GM23338 (cell line): ENCODE results near the gene ADAM30. TPM values are rescaled to one million over a fixed set of nuclear protein-coding genes. Genes with fewer than 3 reads are reported as not detected.

Experiments used
- ATAC-seq: fragments of 200-7000 bp; cut with Tn5 transposase; 3 replicates; pipeline ENCODE4 v1.9.1; 2020
- DNase-seq: peaks from one replicate; pipeline ENCODE4 v3.0.0-alpha.2; 2015; ENCODE audit warnings: low spot score
- H2AFZ ChIP-seq: fragments of 200-600 bp; sonication (generic); 2 replicates; pipeline ENCODE4 v1.8.0; 2016; ENCODE audit warnings: antibody characterized with exemption, mild to moderate bottlenecking, moderate library complexity
- H3F3A ChIP-seq: fragments of 200-600 bp; sonication (generic); replicated peaks from 2 replicates; pipeline ENCODE4 v1.8.0; 2017; ENCODE audit warnings: antibody characterized with exemption, mixed run types, low read depth
- H3K27ac ChIP-seq: fragments of 200-600 bp; sonication (generic); 2 replicates; pipeline ENCODE4 v1.6.1; 2016; ENCODE audit warnings: low read depth
- H3K27me3 ChIP-seq: fragments of 200-600 bp; sonication (generic); 2 replicates; pipeline ENCODE4 v1.8.0; 2016; ENCODE audit warnings: mild to moderate bottlenecking, mixed run types, moderate library complexity; ENCODE audit not compliant: insufficient read depth
- H3K36me3 ChIP-seq: fragments of 200-600 bp; sonication (generic); 2 replicates; pipeline ENCODE4 v1.8.0; 2016; ENCODE audit warnings: mild to moderate bottlenecking; ENCODE audit not compliant: insufficient read depth
- H3K4me1 ChIP-seq: fragments of 200-600 bp; sonication (generic); 2 replicates; pipeline ENCODE4 v1.8.0; 2016; ENCODE audit warnings: mild to moderate bottlenecking, moderate library complexity; ENCODE audit not compliant: insufficient read depth
- H3K4me2 ChIP-seq: fragments of 200-600 bp; sonication (generic); 2 replicates; pipeline ENCODE4 v1.7.1; 2017; ENCODE audit warnings: mixed run types
- H3K4me3 ChIP-seq: fragments of 200-600 bp; sonication (generic); 2 replicates; pipeline ENCODE4 v1.6.1; 2016; ENCODE audit warnings: mixed run types
- H3K79me2 ChIP-seq: fragments of 200-600 bp; sonication (generic); replicated peaks from 2 replicates; pipeline ENCODE4 v1.8.0; 2017; ENCODE audit warnings: mild to moderate bottlenecking; ENCODE audit not compliant: insufficient read depth
- H3K9me2 ChIP-seq: fragments of 200-600 bp; sonication (generic); 2 replicates; pipeline ENCODE4 v1.8.0; 2017; ENCODE audit not compliant: insufficient read depth
- H4K20me1 ChIP-seq: fragments of 200-600 bp; sonication (generic); replicated peaks from 2 replicates; pipeline ENCODE4 v1.8.0; 2017; ENCODE audit warnings: mild to moderate bottlenecking; ENCODE audit not compliant: insufficient read depth
- H3K27ac Mint-ChIP-seq: 2 replicates; pipeline ENCODE4 v1.8.0; 2020; ENCODE audit warnings: inconsistent platforms, mild to moderate bottlenecking, moderate library complexity, mixed read lengths
- H3K27me3 Mint-ChIP-seq: 3 replicates; pipeline ENCODE4 v1.8.0; 2022; ENCODE audit warnings: low read depth, mild to moderate bottlenecking, moderate library complexity, mixed read lengths, inconsistent platforms; ENCODE audit not compliant: insufficient read depth, poor library complexity
- H3K36me3 Mint-ChIP-seq: 3 replicates; pipeline ENCODE4 v1.8.0; 2021; ENCODE audit warnings: low read depth, mild to moderate bottlenecking, inconsistent platforms, moderate library complexity, mixed read lengths
- H3K4me1 Mint-ChIP-seq: 3 replicates; pipeline ENCODE4 v1.8.0; 2020; ENCODE audit warnings: mild to moderate bottlenecking, inconsistent platforms, mixed read lengths
- H3K4me3 Mint-ChIP-seq: 3 replicates; pipeline ENCODE4 v1.8.0; 2021; ENCODE audit warnings: moderate library complexity, mild to moderate bottlenecking, inconsistent platforms, mixed read lengths
- H3K9me3 Mint-ChIP-seq: 3 replicates; pipeline ENCODE4 v1.8.0; 2020; ENCODE audit warnings: moderate library complexity, mild to moderate bottlenecking, inconsistent platforms, mixed read lengths
- EZH2 ChIP-seq: fragments of 200-600 bp; sonication (generic); IDR thresholded peaks from one replicate; pipeline ENCODE4 v1.8.0; 2017; ENCODE audit warnings: antibody characterized with exemption, mild to moderate bottlenecking, low read depth; ENCODE audit not compliant: unreplicated experiment
- EZH2phosphoT487 ChIP-seq: fragments of 200-600 bp; sonication (generic); IDR thresholded peaks from one replicate; pipeline ENCODE4 v1.8.1; 2018; ENCODE audit warnings: antibody characterized with exemption; ENCODE audit not compliant: unreplicated experiment
- JUNB ChIP-seq: IDR thresholded peaks from one replicate; pipeline ENCODE4 v1.6.1; 2016; ENCODE audit warnings: antibody characterized with exemption; ENCODE audit not compliant: unreplicated experiment
- NANOG ChIP-seq: IDR thresholded peaks from 2 replicates; pipeline ENCODE4 v1.6.1; 2016; ENCODE audit warnings: antibody characterized with exemption, borderline replicate concordance
- POLR2AphosphoS5 ChIP-seq: IDR thresholded peaks from 2 replicates; pipeline ENCODE4 v1.6.1; 2016; ENCODE audit warnings: antibody characterized with exemption, low read depth
- STAT1 ChIP-seq: IDR thresholded peaks from one replicate; pipeline ENCODE4 v1.6.1; 2016; ENCODE audit warnings: antibody characterized with exemption; ENCODE audit not compliant: unreplicated experiment
- ZNF114 ChIP-seq: fragments of 250-450 bp; sonication (Bioruptor Pico); IDR thresholded peaks from 2 replicates; pipeline ENCODE4 v1.5.0; 2020; ENCODE audit warnings: mild to moderate bottlenecking, moderate library complexity
- polyA plus RNA-seq: library from polyadenylated mRNA; unstranded; fragments of >200 nt; fragmentation: Nextera tagmentation; extraction: Ambion mirVana; gene quantifications from 2 replicates; pipeline ENCODE4 v1.2.1, GENCODE V29; 2016
- total RNA-seq: library from RNA; depleted of rRNA; stranded (reverse); fragments of >200 nt; shearing (Covaris generic); gene quantifications from 2 replicates; pipeline ENCODE4 v1.2.3, GENCODE V29; 2014
- TF ChIP-seq, protein P1 (sequence below): fragments of 250-450 bp; sonication (Bioruptor Pico); IDR thresholded peaks from 2 replicates; pipeline ENCODE4 v1.5.0; 2020; ENCODE audit warnings: mild to moderate bottlenecking, moderate library complexity
- TF ChIP-seq, protein P2 (sequence below): IDR thresholded peaks from one replicate; pipeline ENCODE4 v1.6.1; 2018; ENCODE audit warnings: antibody characterized with exemption; ENCODE audit not compliant: unreplicated experiment

ADAM30 gene
- total and polyA plus RNA-seq, 2 experiments from 2014 or later, result not detected

DNA sequence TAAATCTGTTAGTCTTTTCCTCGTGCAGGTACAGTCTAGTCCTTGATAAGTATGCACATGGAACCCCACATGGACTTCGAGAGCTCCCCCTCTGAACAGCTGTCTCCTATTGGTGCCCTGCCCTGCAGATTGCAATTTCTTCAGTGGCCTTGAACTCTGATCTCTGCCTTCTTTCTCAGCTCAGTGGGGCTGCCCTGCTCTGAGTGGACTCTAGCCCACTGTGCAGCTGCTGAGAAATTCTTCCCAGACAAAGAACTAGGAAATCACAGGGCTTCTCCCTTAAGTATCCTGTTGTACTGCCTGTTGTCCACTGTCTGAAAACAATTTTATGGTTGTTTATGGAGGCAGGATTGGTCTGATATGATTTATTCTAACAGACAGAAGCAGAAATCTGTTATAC, 38.2 kb downstream of the ADAM30 start (continued):
- TF ChIP-seq, protein P1, sequence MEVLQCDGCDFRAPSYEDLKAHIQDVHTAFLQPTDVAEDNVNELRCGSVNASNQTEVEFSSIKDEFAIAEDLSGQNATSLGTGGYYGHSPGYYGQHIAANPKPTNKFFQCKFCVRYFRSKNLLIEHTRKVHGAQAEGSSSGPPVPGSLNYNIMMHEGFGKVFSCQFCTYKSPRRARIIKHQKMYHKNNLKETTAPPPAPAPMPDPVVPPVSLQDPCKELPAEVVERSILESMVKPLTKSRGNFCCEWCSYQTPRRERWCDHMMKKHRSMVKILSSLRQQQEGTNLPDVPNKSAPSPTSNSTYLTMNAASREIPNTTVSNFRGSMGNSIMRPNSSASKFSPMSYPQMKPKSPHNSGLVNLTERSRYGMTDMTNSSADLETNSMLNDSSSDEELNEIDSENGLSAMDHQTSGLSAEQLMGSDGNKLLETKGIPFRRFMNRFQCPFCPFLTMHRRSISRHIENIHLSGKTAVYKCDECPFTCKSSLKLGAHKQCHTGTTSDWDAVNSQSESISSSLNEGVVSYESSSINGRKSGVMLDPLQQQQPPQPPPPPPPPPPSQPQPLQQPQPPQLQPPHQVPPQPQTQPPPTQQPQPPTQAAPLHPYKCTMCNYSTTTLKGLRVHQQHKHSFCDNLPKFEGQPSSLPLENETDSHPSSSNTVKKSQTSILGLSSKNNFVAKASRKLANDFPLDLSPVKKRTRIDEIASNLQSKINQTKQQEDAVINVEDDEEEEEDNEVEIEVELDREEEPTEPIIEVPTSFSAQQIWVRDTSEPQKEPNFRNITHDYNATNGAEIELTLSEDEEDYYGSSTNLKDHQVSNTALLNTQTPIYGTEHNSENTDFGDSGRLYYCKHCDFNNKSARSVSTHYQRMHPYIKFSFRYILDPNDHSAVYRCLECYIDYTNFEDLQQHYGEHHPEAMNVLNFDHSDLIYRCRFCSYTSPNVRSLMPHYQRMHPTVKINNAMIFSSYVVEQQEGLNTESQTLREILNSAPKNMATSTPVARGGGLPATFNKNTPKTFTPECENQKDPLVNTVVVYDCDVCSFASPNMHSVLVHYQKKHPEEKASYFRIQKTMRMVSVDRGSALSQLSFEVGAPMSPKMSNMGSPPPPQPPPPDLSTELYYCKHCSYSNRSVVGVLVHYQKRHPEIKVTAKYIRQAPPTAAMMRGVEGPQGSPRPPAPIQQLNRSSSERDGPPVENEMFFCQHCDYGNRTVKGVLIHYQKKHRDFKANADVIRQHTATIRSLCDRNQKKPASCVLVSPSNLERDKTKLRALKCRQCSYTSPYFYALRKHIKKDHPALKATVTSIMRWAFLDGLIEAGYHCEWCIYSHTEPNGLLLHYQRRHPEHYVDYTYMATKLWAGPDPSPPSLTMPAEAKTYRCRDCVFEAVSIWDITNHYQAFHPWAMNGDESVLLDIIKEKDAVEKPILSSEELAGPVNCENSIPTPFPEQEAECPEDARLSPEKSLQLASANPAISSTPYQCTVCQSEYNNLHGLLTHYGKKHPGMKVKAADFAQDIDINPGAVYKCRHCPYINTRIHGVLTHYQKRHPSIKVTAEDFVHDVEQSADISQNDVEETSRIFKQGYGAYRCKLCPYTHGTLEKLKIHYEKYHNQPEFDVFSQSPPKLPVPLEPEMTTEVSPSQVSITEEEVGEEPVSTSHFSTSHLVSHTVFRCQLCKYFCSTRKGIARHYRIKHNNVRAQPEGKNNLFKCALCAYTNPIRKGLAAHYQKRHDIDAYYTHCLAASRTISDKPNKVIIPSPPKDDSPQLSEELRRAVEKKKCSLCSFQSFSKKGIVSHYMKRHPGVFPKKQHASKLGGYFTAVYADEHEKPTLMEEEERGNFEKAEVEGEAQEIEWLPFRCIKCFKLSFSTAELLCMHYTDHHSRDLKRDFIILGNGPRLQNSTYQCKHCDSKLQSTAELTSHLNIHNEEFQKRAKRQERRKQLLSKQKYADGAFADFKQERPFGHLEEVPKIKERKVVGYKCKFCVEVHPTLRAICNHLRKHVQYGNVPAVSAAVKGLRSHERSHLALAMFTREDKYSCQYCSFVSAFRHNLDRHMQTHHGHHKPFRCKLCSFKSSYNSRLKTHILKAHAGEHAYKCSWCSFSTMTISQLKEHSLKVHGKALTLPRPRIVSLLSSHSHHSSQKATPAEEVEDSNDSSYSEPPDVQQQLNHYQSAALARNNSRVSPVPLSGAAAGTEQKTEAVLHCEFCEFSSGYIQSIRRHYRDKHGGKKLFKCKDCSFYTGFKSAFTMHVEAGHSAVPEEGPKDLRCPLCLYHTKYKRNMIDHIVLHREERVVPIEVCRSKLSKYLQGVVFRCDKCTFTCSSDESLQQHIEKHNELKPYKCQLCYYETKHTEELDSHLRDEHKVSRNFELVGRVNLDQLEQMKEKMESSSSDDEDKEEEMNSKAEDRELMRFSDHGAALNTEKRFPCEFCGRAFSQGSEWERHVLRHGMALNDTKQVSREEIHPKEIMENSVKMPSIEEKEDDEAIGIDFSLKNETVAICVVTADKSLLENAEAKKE, result no peak
- TF ChIP-seq EZH2phosphoT487 (no peak), STAT1 (no peak)

DNA sequence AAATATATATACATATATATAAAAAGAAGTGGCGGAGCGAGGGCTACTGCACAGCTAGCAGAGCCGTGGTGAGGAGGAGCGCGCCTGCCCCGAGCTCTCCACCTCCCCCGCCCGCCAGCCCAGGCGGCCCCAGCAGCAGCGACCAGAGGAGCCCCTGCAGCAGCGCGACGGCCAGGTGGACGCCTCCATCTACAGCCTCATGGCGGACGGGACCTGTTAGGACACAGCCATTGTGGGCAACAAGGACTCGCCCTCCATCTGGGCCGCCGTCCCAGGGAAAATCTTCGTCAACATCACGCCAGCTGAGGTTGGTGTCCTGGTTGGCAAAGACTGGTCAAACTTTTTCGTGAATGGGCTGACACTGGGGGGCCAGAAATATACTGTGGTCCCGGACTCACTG, 43.2 kb downstream of the ADAM30 start:
- ATAC-seq (no peak), DNase-seq (no peak)
- H4K20me1 ChIP-seq, result no peaks in the 10 kb centered on the region
- H3F3A ChIP-seq, result no peaks in the 10 kb centered on the region
- no peak overlapping the region for H3K4me2 ChIP-seq
- no peaks in the 10 kb centered on the region for H3K27me3 Mint-ChIP-seq
- no peaks in the 10 kb centered on the region for H3K9me2 ChIP-seq
- H3K9me3 Mint-ChIP-seq, result no peaks in the 10 kb centered on the region
- H3K4me1 Mint-ChIP-seq, result no peaks in the 10 kb centered on the region
- no peak overlapping the region for H3K4me3 ChIP-seq
- no peak overlapping the region for H3K27ac Mint-ChIP-seq
- no peaks in the 10 kb centered on the region for H3K27me3 ChIP-seq
- no peaks in the 10 kb centered on the region for H3K36me3 ChIP-seq
- no peaks in the 10 kb centered on the region for H3K79me2 ChIP-seq
- no peaks in the 10 kb centered on the region for H3K4me1 ChIP-seq
- no peak overlapping the region for H2AFZ ChIP-seq
- no peak overlapping the region for H3K4me3 Mint-ChIP-seq
- no peaks in the 10 kb centered on the region for H3K36me3 Mint-ChIP-seq
- TF ChIP-seq, protein P2, sequence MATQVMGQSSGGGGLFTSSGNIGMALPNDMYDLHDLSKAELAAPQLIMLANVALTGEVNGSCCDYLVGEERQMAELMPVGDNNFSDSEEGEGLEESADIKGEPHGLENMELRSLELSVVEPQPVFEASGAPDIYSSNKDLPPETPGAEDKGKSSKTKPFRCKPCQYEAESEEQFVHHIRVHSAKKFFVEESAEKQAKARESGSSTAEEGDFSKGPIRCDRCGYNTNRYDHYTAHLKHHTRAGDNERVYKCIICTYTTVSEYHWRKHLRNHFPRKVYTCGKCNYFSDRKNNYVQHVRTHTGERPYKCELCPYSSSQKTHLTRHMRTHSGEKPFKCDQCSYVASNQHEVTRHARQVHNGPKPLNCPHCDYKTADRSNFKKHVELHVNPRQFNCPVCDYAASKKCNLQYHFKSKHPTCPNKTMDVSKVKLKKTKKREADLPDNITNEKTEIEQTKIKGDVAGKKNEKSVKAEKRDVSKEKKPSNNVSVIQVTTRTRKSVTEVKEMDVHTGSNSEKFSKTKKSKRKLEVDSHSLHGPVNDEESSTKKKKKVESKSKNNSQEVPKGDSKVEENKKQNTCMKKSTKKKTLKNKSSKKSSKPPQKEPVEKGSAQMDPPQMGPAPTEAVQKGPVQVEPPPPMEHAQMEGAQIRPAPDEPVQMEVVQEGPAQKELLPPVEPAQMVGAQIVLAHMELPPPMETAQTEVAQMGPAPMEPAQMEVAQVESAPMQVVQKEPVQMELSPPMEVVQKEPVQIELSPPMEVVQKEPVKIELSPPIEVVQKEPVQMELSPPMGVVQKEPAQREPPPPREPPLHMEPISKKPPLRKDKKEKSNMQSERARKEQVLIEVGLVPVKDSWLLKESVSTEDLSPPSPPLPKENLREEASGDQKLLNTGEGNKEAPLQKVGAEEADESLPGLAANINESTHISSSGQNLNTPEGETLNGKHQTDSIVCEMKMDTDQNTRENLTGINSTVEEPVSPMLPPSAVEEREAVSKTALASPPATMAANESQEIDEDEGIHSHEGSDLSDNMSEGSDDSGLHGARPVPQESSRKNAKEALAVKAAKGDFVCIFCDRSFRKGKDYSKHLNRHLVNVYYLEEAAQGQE, result no peak
- TF ChIP-seq JUNB (no peak), POLR2AphosphoS5 (no peak), ZNF114 (CRISPR knock-in tag) (no peak), NANOG (no peak), EZH2 (no peak)
- no peak overlapping the region for H3K27ac ChIP-seq
